A673 (cell line): Measurements from ENCODE around the gene SLC22A15. TPM values are rescaled to one million over a fixed set of nuclear protein-coding genes. Genes with fewer than 3 reads are reported as not detected.

Source experiments
- BruUV-seq: library from RNA; stranded (reverse); fragments of 400-500 nt; replicated peaks from 2 replicates; lab custom pipeline; 2021; lab: Mats Ljungman, UMichigan
- CTCF ChIA-PET: fragments of 300-600 bp; sonication (Branson Sonifier 250); formaldehyde crosslinking; loops from one replicate; lab custom pipeline; 2022; ENCODE audit warnings: antibody characterized with exemption; lab: Charles Lee
- POLR2A ChIA-PET: fragments of 300-600 bp; sonication (Branson Sonifier 250); formaldehyde crosslinking; loops from one replicate; lab custom pipeline; 2022; ENCODE audit warnings: antibody characterized with exemption; ENCODE audit not compliant: low non-redundant PET; lab: Charles Lee
- DNase-seq: peaks from one replicate; pipeline ENCODE4 v3.0.0-alpha.2; 2015; ENCODE audit warnings: low spot score
- H3K27ac ChIP-seq: fragments of 200-600 bp; sonication (generic); 2 replicates; pipeline ENCODE4 v1.5.1; 2016; ENCODE audit warnings: mixed run types, low read depth, mild to moderate bottlenecking, mixed read lengths, antibody characterized with exemption, low read length; ENCODE audit not compliant: poor library complexity, severe bottlenecking
- H3K27me3 ChIP-seq: fragments of 200-600 bp; sonication (generic); replicated peaks from 2 replicates; pipeline ENCODE4 v1.6.1; 2017; ENCODE audit warnings: mixed run types, low read depth, mild to moderate bottlenecking, mixed read lengths, antibody characterized with exemption, low read length; ENCODE audit not compliant: insufficient read depth, poor library complexity
- H3K36me3 ChIP-seq: fragments of 200-600 bp; sonication (generic); 2 replicates; pipeline ENCODE4 v1.6.1; 2016; ENCODE audit warnings: mixed run types, mild to moderate bottlenecking, mixed read lengths, antibody characterized with exemption, low read length; ENCODE audit not compliant: insufficient read depth, poor library complexity, severe bottlenecking
- H3K4me1 ChIP-seq: fragments of 200-600 bp; sonication (generic); 2 replicates; pipeline ENCODE4 v1.6.1; 2017; ENCODE audit warnings: mixed run types, mild to moderate bottlenecking, mixed read lengths, antibody characterized with exemption, low read length; ENCODE audit not compliant: insufficient read depth, poor library complexity, severe bottlenecking
- H3K4me3 ChIP-seq: fragments of 200-600 bp; sonication (generic); 2 replicates; pipeline ENCODE4 v1.5.1; 2016; ENCODE audit warnings: low read depth, mixed run types, mild to moderate bottlenecking, mixed read lengths, low read length; ENCODE audit not compliant: poor library complexity, severe bottlenecking
- H3K9me3 ChIP-seq: fragments of 200-600 bp; sonication (generic); 2 replicates; pipeline ENCODE4 v1.6.1; 2016; ENCODE audit warnings: mixed run types, low read depth, mild to moderate bottlenecking, mixed read lengths, antibody characterized with exemption, low read length; ENCODE audit not compliant: poor library complexity, severe bottlenecking
- EZH2 ChIP-seq: fragments of 200-600 bp; sonication (generic); IDR thresholded peaks from 2 replicates; pipeline ENCODE4 v1.6.1; 2017; ENCODE audit warnings: borderline replicate concordance, low read depth, mild to moderate bottlenecking, mixed read lengths, antibody characterized with exemption, low read length; ENCODE audit not compliant: poor library complexity, severe bottlenecking
- intact Hi-C: fragments of 100-400 bp; cut with micrococcal nuclease; formaldehyde crosslinking; loops from one replicate; pipeline ENCODE4 v1.10.0; 2022; ENCODE audit not compliant: unreplicated experiment
- total RNA-seq: library from RNA; stranded (reverse); gene quantifications from 2 replicates; pipeline ENCODE4 v1.2.3, GENCODE V29; 2021
- TF ChIP-seq, protein P1 (sequence below): fragments of 300-800, 200-600 bp; sonication (generic); conservative IDR thresholded peaks from 2 replicates; pipeline ENCODE4 v1.5.1; 2017; ENCODE audit warnings: low read depth, mild to moderate bottlenecking, antibody characterized with exemption, low read length, moderate library complexity, mixed read lengths

Gene SLC22A15
- total RNA-seq, 1 experiment from 2014 or later = 0.39 TPM

DNA sequence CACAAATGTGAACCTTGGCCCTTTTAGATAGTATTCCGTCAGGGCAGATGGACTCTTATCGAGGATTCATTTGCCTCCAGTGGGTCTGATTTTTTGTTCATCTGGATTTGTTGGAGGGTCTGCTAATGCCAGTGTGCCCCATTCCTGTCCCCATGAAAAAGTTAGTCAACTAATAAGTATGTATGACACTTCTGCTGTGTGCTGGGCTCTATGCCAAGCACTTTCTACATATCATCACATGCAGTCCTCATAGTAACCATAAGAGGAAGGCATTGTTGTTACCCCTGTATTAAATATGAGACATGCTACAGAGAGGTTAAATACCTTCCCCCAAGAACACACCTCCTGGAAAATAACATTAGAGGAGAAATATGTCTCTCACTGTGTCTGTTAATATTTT, 88.3 kb downstream of the SLC22A15 start:
- intact Hi-C loops = no loop called here
- TF ChIP-seq, protein P1, sequence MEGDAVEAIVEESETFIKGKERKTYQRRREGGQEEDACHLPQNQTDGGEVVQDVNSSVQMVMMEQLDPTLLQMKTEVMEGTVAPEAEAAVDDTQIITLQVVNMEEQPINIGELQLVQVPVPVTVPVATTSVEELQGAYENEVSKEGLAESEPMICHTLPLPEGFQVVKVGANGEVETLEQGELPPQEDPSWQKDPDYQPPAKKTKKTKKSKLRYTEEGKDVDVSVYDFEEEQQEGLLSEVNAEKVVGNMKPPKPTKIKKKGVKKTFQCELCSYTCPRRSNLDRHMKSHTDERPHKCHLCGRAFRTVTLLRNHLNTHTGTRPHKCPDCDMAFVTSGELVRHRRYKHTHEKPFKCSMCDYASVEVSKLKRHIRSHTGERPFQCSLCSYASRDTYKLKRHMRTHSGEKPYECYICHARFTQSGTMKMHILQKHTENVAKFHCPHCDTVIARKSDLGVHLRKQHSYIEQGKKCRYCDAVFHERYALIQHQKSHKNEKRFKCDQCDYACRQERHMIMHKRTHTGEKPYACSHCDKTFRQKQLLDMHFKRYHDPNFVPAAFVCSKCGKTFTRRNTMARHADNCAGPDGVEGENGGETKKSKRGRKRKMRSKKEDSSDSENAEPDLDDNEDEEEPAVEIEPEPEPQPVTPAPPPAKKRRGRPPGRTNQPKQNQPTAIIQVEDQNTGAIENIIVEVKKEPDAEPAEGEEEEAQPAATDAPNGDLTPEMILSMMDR = no peak
- no peak for TF ChIP-seq EZH2
- Histone ChIP-seq H3K9me3 (no peaks in the 10 kb centered on the region), H3K36me3 (no peaks in the 10 kb centered on the region), H3K4me3 (no peak overlapping the region), H3K27me3 (no peaks in the 10 kb centered on the region), H3K27ac (no peak overlapping the region), H3K4me1 (no peaks in the 10 kb centered on the region)
- POLR2A ChIA-PET = no interaction called here
- peak; percentile 39 for DNase-seq
- CTCF ChIA-PET = no interaction called here
- BruUV-seq = no TSS peak

GRCh38 chr1:116066868-116067565, 90.7 kb downstream of the SLC22A15 start:
- Histone ChIP-seq H3K27ac (peak overlapping the region; percentile 41), H3K4me1 (no peaks in the 10 kb centered on the region), H3K27me3 (no peaks in the 10 kb centered on the region), H3K9me3 (no peaks in the 10 kb centered on the region), H3K4me3 (no peak overlapping the region), H3K36me3 (no peaks in the 10 kb centered on the region)
- no peak for DNase-seq
- intact Hi-C loops = no loop called here
- CTCF ChIA-PET = no interaction called here
- TF ChIP-seq, protein P1 = no peak
- no peak for TF ChIP-seq EZH2
- no TSS peak for BruUV-seq
- POLR2A ChIA-PET = interaction anchor here (0.6 kb wide), 1 partner anchor 172 kb away, joined by 3 read pairs; no protein-coding TSS in a partner anchor

DNA sequence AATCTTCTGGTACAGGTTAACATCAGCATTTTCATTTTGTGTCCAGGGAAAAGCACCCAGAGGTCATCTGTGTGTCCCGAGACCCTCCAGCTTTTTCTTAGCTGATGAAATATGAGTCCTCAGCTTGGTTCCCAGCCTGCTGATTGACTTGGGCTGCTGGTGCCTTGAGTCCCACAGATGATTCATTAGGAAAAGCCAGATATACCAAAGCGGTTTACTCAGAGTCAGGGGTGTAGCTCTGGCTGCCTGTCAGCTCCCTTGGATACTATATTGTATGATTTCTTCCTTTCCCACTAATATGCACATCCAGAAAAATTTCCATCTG, 91.2 kb downstream of the SLC22A15 start:
- H3K36me3 ChIP-seq = no peaks in the 10 kb centered on the region
- H3K4me1 ChIP-seq = no peaks in the 10 kb centered on the region
- H3K27me3 ChIP-seq = no peaks in the 10 kb centered on the region
- TF ChIP-seq EZH2 = no peak
- TF ChIP-seq, protein P1 = no peak
- H3K27ac ChIP-seq = peak overlapping the region; percentile 41
- BruUV-seq = no TSS peak
- intact Hi-C loops = no loop called here
- no peak overlapping the region for H3K4me3 ChIP-seq
- ChIA-PET POLR2A (interaction anchor here (0.6 kb wide), 1 partner anchor 172 kb away, joined by 3 read pairs; no protein-coding TSS in a partner anchor), CTCF (no interaction called here)
- DNase-seq = peak; percentile 22
- H3K9me3 ChIP-seq = no peaks in the 10 kb centered on the region
